Body of pancreas (tissue), 4 donors: Measurements from ENCODE around the gene ITGB2. TPM values are rescaled to one million over a fixed set of nuclear protein-coding genes. Genes with fewer than 3 reads are reported as not detected.

ENCODE experiments used
- ATAC-seq: fragments of 150-250 bp; one replicate; pipeline ENCODE4 v1.9.1; 2016
- DNase-seq, 4 donors: peaks; one replicate each; pipeline ENCODE4 v3.0.0-alpha.2; 2019
- H3K27ac ChIP-seq, 4 donors: fragments of 200-600 bp; sonication (generic); 1 replicate in 3 of 4; 2 replicates in 1 of 4; pipeline versions ENCODE4 v1.5.1 to v1.6.1; 2016 to 2019; ENCODE audit warnings: mild to moderate bottlenecking in 1 of 4, mixed read lengths in 1 of 4, moderate library complexity in 1 of 4
- H3K27me3 ChIP-seq, 2 donors: fragments of 200-600 bp; sonication (generic); one replicate each; pipeline ENCODE4 v1.6.0; 2016; ENCODE audit warnings: mild to moderate bottlenecking in 1 of 2
- H3K36me3 ChIP-seq, 2 donors: fragments of 200-600 bp; sonication (generic); replicated peaks in 1 of 2; 2 replicates each; pipeline ENCODE4 v1.5.1; 2016; ENCODE audit warnings: low read depth in 2 of 2; ENCODE audit not compliant: insufficient read depth in 1 of 2
- H3K4me1 ChIP-seq: fragments of 200-600 bp; sonication (generic); one replicate; pipeline ENCODE4 v1.6.0; 2016
- H3K4me3 ChIP-seq, 2 donors: fragments of 200-600 bp; sonication (generic); 1 replicate in 1 of 2; 2 replicates in 1 of 2; pipeline ENCODE4 v1.5.1; 2016 to 2019
- H3K9me3 ChIP-seq, 3 donors: fragments of 200-600 bp; sonication (generic); 1 replicate in 2 of 3; 2 replicates in 1 of 3; pipeline ENCODE4 v1.5.1; 2016
- POLR2A ChIP-seq, 3 donors: fragments of 450-650 bp; IDR thresholded peaks; one replicate each; pipeline ENCODE4 v1.6.1; 2016; ENCODE audit warnings: antibody characterized with exemption in 3 of 3, mild to moderate bottlenecking in 2 of 3
- WGBS, 2 donors: methylation state at CpG; one replicate each; pipeline ENCODE4 v1.1.5; 2017; 5-methylcytosine and 5-hydroxymethylcytosine counted together
- intact Hi-C: fragments of 100-400 bp; cut with DNase I; formaldehyde crosslinking; loops from one replicate; pipeline ENCODE4 v1.15.1; 2023
- total RNA-seq, 2 donors: library from RNA; depleted of rRNA; stranded (reverse); fragments of >200 nt; gene quantifications; one replicate each; pipeline ENCODE4 v1.1.0, GENCODE V29; 2016
- TF ChIP-seq, protein P1 (sequence below), 7 experiments: fragments of 450-650 bp in 4 of 7; fragments of 200-600 bp in 3 of 7; sonication (generic) in 3 of 7; IDR thresholded peaks; one replicate each; pipeline ENCODE4 v1.5.1; 2016 to 2019; ENCODE audit warnings: antibody characterized with exemption in 7 of 7

ITGB2 gene
- total RNA-seq, 2 donors from 2014 or later = 17.8 to 23.3 TPM

DNA sequence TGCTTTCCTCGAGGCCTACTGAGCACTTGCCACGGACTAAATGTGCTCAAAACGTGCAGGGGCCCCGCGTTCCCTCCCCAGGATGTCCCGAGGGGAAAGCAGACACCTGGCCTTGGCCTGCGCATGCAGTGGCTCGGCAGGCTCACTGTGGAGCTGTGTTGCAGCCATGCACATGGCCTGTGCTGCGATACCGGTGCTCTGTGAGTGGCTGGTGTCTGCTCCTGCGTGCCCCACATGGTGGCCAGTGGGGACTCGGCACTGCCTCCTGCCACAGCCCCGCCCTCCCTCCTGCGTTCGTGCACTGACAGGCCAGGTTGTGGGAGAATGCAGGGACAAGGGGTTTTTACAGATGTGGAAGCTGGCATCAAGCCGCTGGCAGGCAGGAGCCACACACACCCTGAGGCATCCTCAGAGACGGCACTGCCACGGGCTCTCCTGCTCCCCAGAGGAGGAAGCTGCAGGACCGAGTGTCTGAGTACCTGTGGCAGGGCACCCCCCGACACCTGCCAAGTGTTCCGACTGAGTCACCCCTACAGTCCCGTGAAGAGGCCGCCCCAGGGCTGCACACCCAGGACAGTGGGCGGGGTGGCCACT, 30.3 kb downstream of the ITGB2 start:
- WGBS, 2 donors = 53 to 54% methylated on average over 7 to 24 of the region's 24 CpGs
- Histone ChIP-seq H3K27me3 (peaks cover 0 to 5% of the 10 kb centered on the region in 2 donors), H3K4me3 (no peak overlapping the region), H3K4me1 (no peaks in the 10 kb centered on the region), H3K27ac (no peak overlapping the region), H3K9me3 (no peaks in the 10 kb centered on the region), H3K36me3 (no peaks in the 10 kb centered on the region)
- no peak for DNase-seq
- no peak for ATAC-seq
- TF ChIP-seq POLR2A (IDR thresholded peaks at IDR 0.05) = no peak
- TF ChIP-seq, protein P1, sequence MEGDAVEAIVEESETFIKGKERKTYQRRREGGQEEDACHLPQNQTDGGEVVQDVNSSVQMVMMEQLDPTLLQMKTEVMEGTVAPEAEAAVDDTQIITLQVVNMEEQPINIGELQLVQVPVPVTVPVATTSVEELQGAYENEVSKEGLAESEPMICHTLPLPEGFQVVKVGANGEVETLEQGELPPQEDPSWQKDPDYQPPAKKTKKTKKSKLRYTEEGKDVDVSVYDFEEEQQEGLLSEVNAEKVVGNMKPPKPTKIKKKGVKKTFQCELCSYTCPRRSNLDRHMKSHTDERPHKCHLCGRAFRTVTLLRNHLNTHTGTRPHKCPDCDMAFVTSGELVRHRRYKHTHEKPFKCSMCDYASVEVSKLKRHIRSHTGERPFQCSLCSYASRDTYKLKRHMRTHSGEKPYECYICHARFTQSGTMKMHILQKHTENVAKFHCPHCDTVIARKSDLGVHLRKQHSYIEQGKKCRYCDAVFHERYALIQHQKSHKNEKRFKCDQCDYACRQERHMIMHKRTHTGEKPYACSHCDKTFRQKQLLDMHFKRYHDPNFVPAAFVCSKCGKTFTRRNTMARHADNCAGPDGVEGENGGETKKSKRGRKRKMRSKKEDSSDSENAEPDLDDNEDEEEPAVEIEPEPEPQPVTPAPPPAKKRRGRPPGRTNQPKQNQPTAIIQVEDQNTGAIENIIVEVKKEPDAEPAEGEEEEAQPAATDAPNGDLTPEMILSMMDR (IDR thresholded peaks at IDR 0.05) = no peak
- intact Hi-C loops = no loop called here

- Histone ChIP-seq H3K27ac (no peak overlapping the region), H3K4me3 (no peak overlapping the region), H3K9me3 (no peaks in the 10 kb centered on the region), H3K4me1 (no peaks in the 10 kb centered on the region), H3K27me3 (peaks cover 0 to 5% of the 10 kb centered on the region in 2 donors), H3K36me3 (no peaks in the 10 kb centered on the region)
- ATAC-seq (no peak), DNase-seq (no peak)
- no peak for TF ChIP-seq POLR2A (IDR thresholded peaks at IDR 0.05)
- TF ChIP-seq, protein P1 (IDR thresholded peaks at IDR 0.05) = no peak
- intact Hi-C loops = no loop called here
- WGBS, 2 donors = 80 to 81% methylated on average over 13 to 29 of the region's 29 CpGs
Observed at GRCh38 chr21:44889625-44890337, 30.9 kb downstream of the ITGB2 start.

GRCh38 chr21:44888581-44889550, 31.8 kb downstream of the ITGB2 start:
- H3K36me3 ChIP-seq = no peaks in the 10 kb centered on the region
- 74 to 87% methylated on average over 22 to 56 of the region's 64 CpGs for WGBS, 2 donors
- no peak for DNase-seq

GRCh38 chr21:44887807-44888580, 32.7 kb downstream of the ITGB2 start:
- Histone ChIP-seq H3K27ac (no peak overlapping the region), H3K27me3 (peaks cover 0 to 5% of the 10 kb centered on the region in 2 donors), H3K9me3 (no peaks in the 10 kb centered on the region), H3K4me1 (no peaks in the 10 kb centered on the region), H3K36me3 (no peaks in the 10 kb centered on the region), H3K4me3 (no peak overlapping the region)
- DNase-seq = no peak
- 68% methylated on average over 23 of the region's 24 CpGs; no CpG with 5 or more reads in 1 of the 2 donors for WGBS, 2 donors
- TF ChIP-seq, protein P1 (IDR thresholded peaks at IDR 0.05) = no peak
- no peak for TF ChIP-seq POLR2A (IDR thresholded peaks at IDR 0.05)
- ATAC-seq = no peak
- intact Hi-C loops = no loop called here

More at GRCh38 chr21:44888581-44889550, 31.8 kb downstream of the ITGB2 start:
- Histone ChIP-seq H3K4me1 (no peaks in the 10 kb centered on the region), H3K9me3 (no peaks in the 10 kb centered on the region), H3K27me3 (peaks cover 0 to 5% of the 10 kb centered on the region in 2 donors), H3K27ac (no peak overlapping the region), H3K4me3 (no peak overlapping the region)
- ATAC-seq = no peak
- TF ChIP-seq, protein P1 (IDR thresholded peaks at IDR 0.05) = no peak
- TF ChIP-seq POLR2A (IDR thresholded peaks at IDR 0.05) = no peak
- intact Hi-C loops = no loop called here
